GM03348 (cell line): ENCODE data around the gene BCL11B.

ENCODE experiments used
- DNase-seq: peaks from one replicate; pipeline ENCODE4 v3.0.0; 2012; ENCODE audit warnings: low spot score

Gene BCL11B

DNA sequence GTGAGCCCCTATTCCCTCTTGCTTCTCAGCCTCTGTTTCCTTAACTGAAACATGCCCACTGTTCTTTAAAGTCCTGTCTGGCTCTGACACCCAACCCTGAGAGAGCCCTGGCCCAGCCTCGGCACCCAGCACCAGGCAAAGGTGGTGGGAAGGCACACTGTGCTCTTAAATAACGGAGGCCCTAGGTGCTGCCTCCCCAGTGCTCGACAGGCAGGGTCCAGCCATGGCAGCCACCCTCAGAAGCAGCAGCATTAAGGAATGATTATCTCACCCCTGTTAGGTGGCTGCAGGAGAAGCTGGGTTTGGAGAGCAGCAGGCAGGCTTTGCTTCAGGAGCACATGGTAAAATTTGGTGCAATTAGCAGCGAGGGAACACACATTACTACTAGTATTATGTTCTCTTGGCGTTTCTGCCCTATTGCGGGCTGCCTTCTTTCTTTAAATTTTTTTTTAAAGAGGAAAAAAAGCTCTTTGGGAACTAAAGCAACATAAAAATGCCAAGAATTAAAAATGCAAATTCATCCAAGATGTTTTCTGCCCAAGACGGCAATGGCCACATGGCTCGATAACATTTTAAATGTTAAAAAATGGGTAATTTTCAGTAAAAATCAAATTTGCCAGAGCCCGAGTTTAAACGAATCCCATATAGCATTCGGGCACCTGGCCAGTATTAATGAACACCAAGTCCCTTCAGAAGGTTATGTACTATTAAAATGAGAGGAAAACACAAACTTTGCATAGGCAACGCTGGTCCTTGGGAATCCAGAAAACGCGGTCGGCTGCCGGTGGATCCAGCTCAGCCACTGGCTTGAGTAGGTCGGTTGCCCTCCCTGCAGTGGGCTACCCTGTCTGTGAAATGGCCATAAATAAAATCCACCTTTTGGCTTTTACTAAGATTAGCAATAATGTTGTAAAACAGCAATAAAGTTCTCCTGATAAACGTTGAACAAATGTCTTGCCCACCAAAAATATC is 152.2 kb downstream of the BCL11B start:
- no peak for DNase-seq
